ENCODE data around the gene CLTCL1. TPM values are rescaled to one million over a fixed set of nuclear protein-coding genes. Genes with fewer than 3 reads are reported as not detected.

CLTCL1 gene
- total and polyA plus RNA-seq, 9 of the 15 experiments (the other 6 are each of a cell fraction or from before 2014, with no cell fraction given): 1.1 to 11.7 (median 5.0) TPM

DNA sequence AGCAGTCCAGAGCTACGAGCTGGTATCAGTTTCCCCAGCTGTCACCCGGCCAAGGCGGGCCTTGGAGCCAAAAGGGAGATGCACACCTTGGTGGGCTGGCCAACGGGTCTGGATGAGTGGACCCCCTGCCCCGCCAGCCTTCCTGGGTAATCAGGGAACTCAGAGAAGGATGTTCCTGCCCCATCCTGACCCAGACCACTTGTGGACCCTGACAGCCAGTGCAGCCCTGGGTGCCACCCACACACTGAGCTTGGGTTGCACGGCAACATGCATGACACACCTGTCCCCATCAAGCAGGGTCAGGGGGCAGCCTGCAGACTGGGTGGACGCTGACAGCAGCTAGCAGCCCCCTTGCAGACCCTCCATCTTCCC is 121.6 kb downstream of the CLTCL1 start (continued):
- TF ChIP-seq, protein P1, sequence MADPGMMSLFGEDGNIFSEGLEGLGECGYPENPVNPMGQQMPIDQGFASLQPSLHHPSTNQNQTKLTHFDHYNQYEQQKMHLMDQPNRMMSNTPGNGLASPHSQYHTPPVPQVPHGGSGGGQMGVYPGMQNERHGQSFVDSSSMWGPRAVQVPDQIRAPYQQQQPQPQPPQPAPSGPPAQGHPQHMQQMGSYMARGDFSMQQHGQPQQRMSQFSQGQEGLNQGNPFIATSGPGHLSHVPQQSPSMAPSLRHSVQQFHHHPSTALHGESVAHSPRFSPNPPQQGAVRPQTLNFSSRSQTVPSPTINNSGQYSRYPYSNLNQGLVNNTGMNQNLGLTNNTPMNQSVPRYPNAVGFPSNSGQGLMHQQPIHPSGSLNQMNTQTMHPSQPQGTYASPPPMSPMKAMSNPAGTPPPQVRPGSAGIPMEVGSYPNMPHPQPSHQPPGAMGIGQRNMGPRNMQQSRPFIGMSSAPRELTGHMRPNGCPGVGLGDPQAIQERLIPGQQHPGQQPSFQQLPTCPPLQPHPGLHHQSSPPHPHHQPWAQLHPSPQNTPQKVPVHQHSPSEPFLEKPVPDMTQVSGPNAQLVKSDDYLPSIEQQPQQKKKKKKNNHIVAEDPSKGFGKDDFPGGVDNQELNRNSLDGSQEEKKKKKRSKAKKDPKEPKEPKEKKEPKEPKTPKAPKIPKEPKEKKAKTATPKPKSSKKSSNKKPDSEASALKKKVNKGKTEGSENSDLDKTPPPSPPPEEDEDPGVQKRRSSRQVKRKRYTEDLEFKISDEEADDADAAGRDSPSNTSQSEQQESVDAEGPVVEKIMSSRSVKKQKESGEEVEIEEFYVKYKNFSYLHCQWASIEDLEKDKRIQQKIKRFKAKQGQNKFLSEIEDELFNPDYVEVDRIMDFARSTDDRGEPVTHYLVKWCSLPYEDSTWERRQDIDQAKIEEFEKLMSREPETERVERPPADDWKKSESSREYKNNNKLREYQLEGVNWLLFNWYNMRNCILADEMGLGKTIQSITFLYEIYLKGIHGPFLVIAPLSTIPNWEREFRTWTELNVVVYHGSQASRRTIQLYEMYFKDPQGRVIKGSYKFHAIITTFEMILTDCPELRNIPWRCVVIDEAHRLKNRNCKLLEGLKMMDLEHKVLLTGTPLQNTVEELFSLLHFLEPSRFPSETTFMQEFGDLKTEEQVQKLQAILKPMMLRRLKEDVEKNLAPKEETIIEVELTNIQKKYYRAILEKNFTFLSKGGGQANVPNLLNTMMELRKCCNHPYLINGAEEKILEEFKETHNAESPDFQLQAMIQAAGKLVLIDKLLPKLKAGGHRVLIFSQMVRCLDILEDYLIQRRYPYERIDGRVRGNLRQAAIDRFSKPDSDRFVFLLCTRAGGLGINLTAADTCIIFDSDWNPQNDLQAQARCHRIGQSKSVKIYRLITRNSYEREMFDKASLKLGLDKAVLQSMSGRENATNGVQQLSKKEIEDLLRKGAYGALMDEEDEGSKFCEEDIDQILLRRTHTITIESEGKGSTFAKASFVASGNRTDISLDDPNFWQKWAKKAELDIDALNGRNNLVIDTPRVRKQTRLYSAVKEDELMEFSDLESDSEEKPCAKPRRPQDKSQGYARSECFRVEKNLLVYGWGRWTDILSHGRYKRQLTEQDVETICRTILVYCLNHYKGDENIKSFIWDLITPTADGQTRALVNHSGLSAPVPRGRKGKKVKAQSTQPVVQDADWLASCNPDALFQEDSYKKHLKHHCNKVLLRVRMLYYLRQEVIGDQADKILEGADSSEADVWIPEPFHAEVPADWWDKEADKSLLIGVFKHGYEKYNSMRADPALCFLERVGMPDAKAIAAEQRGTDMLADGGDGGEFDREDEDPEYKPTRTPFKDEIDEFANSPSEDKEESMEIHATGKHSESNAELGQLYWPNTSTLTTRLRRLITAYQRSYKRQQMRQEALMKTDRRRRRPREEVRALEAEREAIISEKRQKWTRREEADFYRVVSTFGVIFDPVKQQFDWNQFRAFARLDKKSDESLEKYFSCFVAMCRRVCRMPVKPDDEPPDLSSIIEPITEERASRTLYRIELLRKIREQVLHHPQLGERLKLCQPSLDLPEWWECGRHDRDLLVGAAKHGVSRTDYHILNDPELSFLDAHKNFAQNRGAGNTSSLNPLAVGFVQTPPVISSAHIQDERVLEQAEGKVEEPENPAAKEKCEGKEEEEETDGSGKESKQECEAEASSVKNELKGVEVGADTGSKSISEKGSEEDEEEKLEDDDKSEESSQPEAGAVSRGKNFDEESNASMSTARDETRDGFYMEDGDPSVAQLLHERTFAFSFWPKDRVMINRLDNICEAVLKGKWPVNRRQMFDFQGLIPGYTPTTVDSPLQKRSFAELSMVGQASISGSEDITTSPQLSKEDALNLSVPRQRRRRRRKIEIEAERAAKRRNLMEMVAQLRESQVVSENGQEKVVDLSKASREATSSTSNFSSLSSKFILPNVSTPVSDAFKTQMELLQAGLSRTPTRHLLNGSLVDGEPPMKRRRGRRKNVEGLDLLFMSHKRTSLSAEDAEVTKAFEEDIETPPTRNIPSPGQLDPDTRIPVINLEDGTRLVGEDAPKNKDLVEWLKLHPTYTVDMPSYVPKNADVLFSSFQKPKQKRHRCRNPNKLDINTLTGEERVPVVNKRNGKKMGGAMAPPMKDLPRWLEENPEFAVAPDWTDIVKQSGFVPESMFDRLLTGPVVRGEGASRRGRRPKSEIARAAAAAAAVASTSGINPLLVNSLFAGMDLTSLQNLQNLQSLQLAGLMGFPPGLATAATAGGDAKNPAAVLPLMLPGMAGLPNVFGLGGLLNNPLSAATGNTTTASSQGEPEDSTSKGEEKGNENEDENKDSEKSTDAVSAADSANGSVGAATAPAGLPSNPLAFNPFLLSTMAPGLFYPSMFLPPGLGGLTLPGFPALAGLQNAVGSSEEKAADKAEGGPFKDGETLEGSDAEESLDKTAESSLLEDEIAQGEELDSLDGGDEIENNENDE (IDR thresholded peaks at IDR 0.05; ENCODE audit: low read depth, low read length): peak; percentile 76
- TF ChIP-seq, protein P2, sequence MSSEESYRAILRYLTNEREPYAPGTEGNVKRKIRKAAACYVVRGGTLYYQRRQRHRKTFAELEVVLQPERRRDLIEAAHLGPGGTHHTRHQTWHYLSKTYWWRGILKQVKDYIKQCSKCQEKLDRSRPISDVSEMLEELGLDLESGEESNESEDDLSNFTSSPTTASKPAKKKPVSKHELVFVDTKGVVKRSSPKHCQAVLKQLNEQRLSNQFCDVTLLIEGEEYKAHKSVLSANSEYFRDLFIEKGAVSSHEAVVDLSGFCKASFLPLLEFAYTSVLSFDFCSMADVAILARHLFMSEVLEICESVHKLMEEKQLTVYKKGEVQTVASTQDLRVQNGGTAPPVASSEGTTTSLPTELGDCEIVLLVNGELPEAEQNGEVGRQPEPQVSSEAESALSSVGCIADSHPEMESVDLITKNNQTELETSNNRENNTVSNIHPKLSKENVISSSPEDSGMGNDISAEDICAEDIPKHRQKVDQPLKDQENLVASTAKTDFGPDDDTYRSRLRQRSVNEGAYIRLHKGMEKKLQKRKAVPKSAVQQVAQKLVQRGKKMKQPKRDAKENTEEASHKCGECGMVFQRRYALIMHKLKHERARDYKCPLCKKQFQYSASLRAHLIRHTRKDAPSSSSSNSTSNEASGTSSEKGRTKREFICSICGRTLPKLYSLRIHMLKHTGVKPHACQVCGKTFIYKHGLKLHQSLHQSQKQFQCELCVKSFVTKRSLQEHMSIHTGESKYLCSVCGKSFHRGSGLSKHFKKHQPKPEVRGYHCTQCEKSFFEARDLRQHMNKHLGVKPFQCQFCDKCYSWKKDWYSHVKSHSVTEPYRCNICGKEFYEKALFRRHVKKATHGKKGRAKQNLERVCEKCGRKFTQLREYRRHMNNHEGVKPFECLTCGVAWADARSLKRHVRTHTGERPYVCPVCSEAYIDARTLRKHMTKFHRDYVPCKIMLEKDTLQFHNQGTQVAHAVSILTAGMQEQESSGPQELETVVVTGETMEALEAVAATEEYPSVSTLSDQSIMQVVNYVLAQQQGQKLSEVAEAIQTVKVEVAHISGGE (CRISPR knock-in tag; IDR thresholded peaks at IDR 0.05): 0 out of 6 replicates have a peak, but pooled peaks of 1 of the 3 experiments have one; percentile 48
- TF ChIP-seq POLR2A (conservative IDR thresholded peaks at IDR 0.05) (no peak), ZFPM2 (CRISPR knock-in tag; IDR thresholded peaks at IDR 0.05) (0 out of 2 replicates have a peak, but pooled peaks have one; percentile 64), SRF (CRISPR knock-in tag; IDR thresholded peaks at IDR 0.05) (peak in 1 of 2 experiments; percentile 74; a peak in 1 of 4 replicates), ZNF586 (CRISPR knock-in tag; conservative IDR thresholded peaks at IDR 0.05) (no peak), HNRNPLL (IDR thresholded peaks at IDR 0.05; ENCODE audit: low read depth, low read length, poor library complexity, severe bottlenecking) (peak; percentile 3), LEF1 (IDR thresholded peaks at IDR 0.05) (no peak), FIP1L1 (IDR thresholded peaks at IDR 0.05; ENCODE audit: low read depth, low read length, poor library complexity, severe bottlenecking) (no peak), ATF7 (IDR thresholded peaks at IDR 0.05) (no peak), BHLHE40 (IDR thresholded peaks at IDR 0.05; ENCODE audit: low read length) (0 out of 2 replicates have a peak, but pooled peaks have one; percentile 15)
- TF ChIP-seq, protein P3, sequence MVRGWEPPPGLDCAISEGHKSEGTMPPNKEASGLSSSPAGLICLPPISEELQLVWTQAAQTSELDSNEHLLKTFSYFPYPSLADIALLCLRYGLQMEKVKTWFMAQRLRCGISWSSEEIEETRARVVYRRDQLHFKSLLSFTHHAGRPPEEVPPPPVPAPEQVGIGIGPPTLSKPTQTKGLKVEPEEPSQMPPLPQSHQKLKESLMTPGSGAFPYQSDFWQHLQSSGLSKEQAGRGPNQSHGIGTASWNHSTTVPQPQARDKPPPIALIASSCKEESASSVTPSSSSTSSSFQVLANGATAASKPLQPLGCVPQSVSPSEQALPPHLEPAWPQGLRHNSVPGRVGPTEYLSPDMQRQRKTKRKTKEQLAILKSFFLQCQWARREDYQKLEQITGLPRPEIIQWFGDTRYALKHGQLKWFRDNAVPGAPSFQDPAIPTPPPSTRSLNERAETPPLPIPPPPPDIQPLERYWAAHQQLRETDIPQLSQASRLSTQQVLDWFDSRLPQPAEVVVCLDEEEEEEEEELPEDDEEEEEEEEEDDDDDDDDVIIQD (CRISPR knock-in tag; IDR thresholded peaks at IDR 0.05): 0 out of 2 replicates have a peak, but pooled peaks have one; percentile 66
